OCI-LY7 (cell line): ENCODE measurements around the gene FRRS1.

ENCODE experiments used
- CTCF ChIP-seq: fragments of 200-600 bp; sonication (generic); conservative IDR thresholded peaks from 2 replicates; pipeline ENCODE4 v1.5.1; 2014; ENCODE audit warnings: mild to moderate bottlenecking, antibody characterized with exemption, low read length, moderate library complexity, mixed read lengths
- EZH2phosphoT487 ChIP-seq: fragments of 200-600 bp; sonication (generic); IDR thresholded peaks from 2 replicates; pipeline ENCODE4 v1.6.1; 2018; ENCODE audit warnings: low read depth, borderline replicate concordance, mild to moderate bottlenecking, mixed run types, antibody characterized with exemption, low read length, moderate library complexity, mixed read lengths

DNA sequence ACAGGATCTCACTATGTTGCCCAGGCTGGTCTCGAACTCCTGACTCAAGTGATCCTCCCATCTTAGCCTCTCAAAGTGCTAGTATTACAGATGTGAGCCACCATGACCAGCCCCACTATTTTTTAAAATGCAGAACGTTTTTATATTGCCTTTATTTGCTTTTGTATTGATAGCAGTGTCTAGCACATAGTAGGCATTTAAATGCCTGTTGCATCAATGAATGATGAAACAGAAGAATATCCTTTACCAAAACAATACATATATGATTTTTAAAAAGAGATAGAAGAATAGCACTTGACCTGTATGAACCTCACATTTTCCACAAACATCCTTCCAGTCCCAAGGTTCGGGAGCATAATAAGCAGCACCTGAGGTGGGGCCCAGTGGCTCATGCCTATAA, 16.5 kb upstream of the FRRS1 start:
- no peak for TF ChIP-seq CTCF
- no peak for TF ChIP-seq EZH2phosphoT487
